Progenitor cell of endocrine pancreas (in vitro differentiated cells): ENCODE results near the gene ZNF783. TPM values are rescaled to one million over a fixed set of nuclear protein-coding genes. Genes with fewer than 3 reads are reported as not detected.
"Not testable (repeated sequence)": the region's sequence is repeated elsewhere in the genome, so short reads cannot be mapped to it uniquely, and the experiment has no call there.

Source experiments
- DNase-seq: peaks from one replicate; pipeline ENCODE4 v3.0.0; 2021; ENCODE audit warnings: low spot score; ENCODE audit not compliant: unreplicated experiment
- H3K27ac Mint-ChIP-seq: 2 replicates; pipeline ENCODE4 v1.8.0; 2021; ENCODE audit warnings: mild to moderate bottlenecking, moderate library complexity, mixed read lengths
- H3K27me3 Mint-ChIP-seq: 2 replicates; pipeline ENCODE4 v1.8.0; 2021; ENCODE audit warnings: mixed read lengths
- H3K36me3 Mint-ChIP-seq: 2 replicates; pipeline ENCODE4 v1.8.0; 2022; ENCODE audit warnings: mixed read lengths; ENCODE audit not compliant: insufficient read depth
- H3K4me1 Mint-ChIP-seq: 2 replicates; pipeline ENCODE4 v1.8.0; 2021; ENCODE audit warnings: low read depth, mixed read lengths
- H3K4me3 Mint-ChIP-seq: 2 replicates; pipeline ENCODE4 v1.8.0; 2021; ENCODE audit warnings: low read depth, mild to moderate bottlenecking, moderate library complexity, mixed read lengths
- H3K9me3 Mint-ChIP-seq: 2 replicates; pipeline ENCODE4 v1.8.0; 2021; ENCODE audit warnings: low read depth, mixed read lengths
- total RNA-seq: library from RNA; stranded (reverse); gene quantifications from 2 replicates; pipeline ENCODE4 v1.2.1, GENCODE V29; 2021
- TF ChIP-seq, protein P1 (sequence below): fragments of 200-600 bp; sonication (generic); IDR thresholded peaks from one replicate; pipeline ENCODE4 v1.5.0; 2021; ENCODE audit warnings: antibody characterized with exemption, mild to moderate bottlenecking; ENCODE audit not compliant: unreplicated experiment

ZNF783 gene
- total RNA-seq, 1 donor from 2014 or later = 18.5 TPM

DNA sequence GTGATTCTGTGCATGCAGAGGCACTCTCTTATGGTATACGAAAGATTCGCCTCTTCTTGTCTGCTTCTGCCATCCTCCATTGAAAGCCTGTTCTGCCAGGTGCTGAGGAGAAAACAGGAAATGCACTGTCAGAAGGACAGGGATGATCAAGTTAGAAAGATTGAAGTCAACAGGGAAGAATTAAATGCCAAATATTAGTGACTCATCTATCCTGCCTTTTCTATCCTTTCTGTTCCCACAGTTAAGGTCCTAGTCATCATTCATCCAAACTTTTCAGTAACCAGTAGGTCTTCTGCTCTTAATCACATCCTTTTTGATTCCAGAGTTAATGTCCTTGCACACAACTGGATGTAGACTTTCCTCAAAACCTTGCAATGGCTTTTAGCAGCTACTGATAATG is 4.8 kb upstream of the ZNF783 start:
- no peak for DNase-seq
- no peaks in the 10 kb centered on the region for H3K27me3 Mint-ChIP-seq
- H3K36me3 Mint-ChIP-seq = peaks cover 3% of the 10 kb centered on the region
- H3K4me1 Mint-ChIP-seq = no peaks in the 10 kb centered on the region
- TF ChIP-seq, protein P1, sequence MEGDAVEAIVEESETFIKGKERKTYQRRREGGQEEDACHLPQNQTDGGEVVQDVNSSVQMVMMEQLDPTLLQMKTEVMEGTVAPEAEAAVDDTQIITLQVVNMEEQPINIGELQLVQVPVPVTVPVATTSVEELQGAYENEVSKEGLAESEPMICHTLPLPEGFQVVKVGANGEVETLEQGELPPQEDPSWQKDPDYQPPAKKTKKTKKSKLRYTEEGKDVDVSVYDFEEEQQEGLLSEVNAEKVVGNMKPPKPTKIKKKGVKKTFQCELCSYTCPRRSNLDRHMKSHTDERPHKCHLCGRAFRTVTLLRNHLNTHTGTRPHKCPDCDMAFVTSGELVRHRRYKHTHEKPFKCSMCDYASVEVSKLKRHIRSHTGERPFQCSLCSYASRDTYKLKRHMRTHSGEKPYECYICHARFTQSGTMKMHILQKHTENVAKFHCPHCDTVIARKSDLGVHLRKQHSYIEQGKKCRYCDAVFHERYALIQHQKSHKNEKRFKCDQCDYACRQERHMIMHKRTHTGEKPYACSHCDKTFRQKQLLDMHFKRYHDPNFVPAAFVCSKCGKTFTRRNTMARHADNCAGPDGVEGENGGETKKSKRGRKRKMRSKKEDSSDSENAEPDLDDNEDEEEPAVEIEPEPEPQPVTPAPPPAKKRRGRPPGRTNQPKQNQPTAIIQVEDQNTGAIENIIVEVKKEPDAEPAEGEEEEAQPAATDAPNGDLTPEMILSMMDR = no peak
- no peak overlapping the region for H3K4me3 Mint-ChIP-seq
- no peak overlapping the region for H3K27ac Mint-ChIP-seq
- H3K9me3 Mint-ChIP-seq = no peaks in the 10 kb centered on the region

DNA sequence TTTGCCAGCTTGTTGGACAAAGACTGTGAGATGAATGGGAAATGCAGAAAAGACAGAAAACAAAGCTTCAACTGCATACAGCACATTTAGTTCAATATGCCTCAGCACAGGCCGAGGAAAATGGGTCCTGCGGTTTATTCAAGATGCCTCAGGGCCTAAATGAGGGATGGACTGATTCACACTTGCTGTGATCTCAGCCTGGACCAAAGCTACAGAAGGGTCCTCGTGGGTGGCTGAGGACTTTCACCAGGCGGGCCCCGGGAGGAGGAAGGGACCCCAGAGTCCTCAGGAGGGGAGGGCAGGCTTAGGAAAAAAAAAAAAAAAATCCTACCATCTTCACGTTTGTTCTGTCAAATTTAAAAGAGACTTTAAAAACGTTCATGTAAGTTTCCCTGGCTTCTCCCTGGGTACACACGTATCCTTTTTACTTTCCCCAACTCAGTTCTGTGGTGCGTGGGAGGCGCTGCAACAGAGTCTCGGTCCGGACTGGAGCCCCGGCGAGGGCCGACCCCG is 624 bp upstream of the ZNF783 start:
- peak overlapping the region; percentile 84 for H3K27ac Mint-ChIP-seq
- H3K4me3 Mint-ChIP-seq = peak overlapping the region; percentile 75
- no peaks in the 10 kb centered on the region for H3K27me3 Mint-ChIP-seq
- H3K4me1 Mint-ChIP-seq = no peaks in the 10 kb centered on the region
- H3K9me3 Mint-ChIP-seq = no peaks in the 10 kb centered on the region
- peaks cover 3% of the 10 kb centered on the region for H3K36me3 Mint-ChIP-seq
- DNase-seq = no peak
- TF ChIP-seq, protein P1 = no peak

DNA sequence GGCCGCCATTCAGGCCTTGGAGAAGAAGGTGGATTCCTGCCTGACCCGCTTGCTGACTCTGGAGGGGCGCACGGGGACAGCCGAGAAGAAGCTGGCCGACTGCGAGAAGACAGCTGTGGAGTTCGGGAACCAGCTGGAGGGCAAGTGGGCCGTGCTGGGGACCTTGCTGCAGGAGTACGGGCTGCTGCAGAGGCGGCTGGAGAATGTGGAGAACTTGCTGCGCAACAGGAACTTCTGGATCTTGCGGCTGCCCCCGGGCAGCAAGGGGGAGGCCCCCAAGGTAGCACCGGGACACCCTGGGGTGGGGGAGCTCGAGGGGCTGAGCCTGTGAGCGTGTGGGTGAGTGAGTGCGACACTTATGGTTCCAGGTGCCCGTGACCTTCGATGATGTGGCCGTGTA is 4.5 kb downstream of the ZNF783 start:
- H3K4me3 Mint-ChIP-seq = no peak overlapping the region
- TF ChIP-seq, protein P1 = no peak

DNA sequence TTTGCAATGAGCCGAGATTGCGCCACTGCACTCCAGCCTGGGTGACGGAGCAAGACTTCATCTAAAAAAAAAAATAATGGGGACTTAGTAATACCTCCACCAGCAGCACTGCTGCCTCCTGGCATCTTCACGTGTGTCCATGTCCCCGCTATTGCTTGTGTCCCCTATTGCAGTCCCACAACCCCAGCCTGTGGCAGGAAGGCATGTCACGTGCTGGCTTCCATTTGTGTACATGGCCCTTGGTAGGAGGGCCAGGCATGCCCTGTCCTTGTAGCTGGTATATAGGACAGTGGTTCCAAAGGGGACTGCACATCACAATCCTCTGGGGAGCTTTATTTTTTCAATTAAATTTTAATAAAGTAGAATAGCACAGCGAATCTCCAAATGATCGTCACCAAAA is 5.7 kb downstream of the ZNF783 start:
- H3K36me3 Mint-ChIP-seq = peaks cover 19% of the 10 kb centered on the region
- no peak for DNase-seq
- no peaks in the 10 kb centered on the region for H3K4me1 Mint-ChIP-seq
- TF ChIP-seq, protein P1 = no peak
- H3K27ac Mint-ChIP-seq = no peak overlapping the region
- no peak overlapping the region for H3K4me3 Mint-ChIP-seq
- H3K9me3 Mint-ChIP-seq = no peaks in the 10 kb centered on the region
- H3K27me3 Mint-ChIP-seq = no peaks in the 10 kb centered on the region

More for the DNA sequence above, 4.5 kb downstream of the ZNF783 start:
- no peaks in the 10 kb centered on the region for H3K27me3 Mint-ChIP-seq
- H3K4me1 Mint-ChIP-seq = no peaks in the 10 kb centered on the region
- no peak overlapping the region for H3K27ac Mint-ChIP-seq
- no peaks in the 10 kb centered on the region for H3K9me3 Mint-ChIP-seq
- peaks cover 18% of the 10 kb centered on the region for H3K36me3 Mint-ChIP-seq
- no peak for DNase-seq

DNA sequence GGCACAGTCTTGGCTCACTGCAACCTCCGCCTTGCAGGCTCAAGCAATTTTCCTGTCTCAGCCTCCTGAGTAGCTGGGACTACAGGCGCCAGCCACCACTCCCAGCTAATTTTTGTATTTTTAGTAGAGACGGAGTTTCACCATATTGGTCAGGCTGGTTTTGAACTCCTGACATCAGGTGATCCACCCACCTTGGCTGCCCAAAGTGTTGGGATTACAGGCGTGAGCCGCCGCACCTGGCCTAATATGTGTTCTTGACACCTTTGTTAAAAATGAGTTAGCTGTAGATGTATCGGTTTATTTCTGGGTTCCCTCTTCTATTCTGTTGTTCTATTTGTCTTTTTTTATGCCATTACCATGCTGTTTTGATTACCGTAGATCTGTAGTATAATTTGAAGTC is 12.4 kb downstream of the ZNF783 start:
- not testable (repeated sequence) for H3K4me1 Mint-ChIP-seq, H3K9me3 Mint-ChIP-seq, H3K4me3 Mint-ChIP-seq, H3K27ac Mint-ChIP-seq, DNase-seq, H3K27me3 Mint-ChIP-seq
- H3K36me3 Mint-ChIP-seq = peaks cover 33% of the 10 kb centered on the region

DNA sequence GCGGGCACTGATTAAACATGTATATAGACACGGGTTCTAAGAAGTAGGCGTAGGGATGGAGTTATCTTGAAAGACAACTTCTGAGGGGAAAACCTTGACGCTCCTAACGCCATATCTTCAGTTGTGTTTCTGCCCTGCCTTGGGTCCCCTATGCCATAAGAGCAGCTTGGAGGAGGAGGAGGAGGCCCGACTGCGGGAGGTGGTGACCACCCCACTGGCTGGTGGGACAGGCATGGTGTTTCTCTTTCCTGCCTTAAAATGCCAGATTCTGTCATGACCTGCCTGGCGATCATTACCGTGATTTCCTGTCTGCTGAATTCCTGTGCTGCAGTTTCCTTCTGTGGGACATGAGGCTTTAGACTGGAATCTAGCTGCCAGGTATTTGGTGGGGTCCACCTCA is 15.9 kb downstream of the ZNF783 start:
- Mint-ChIP-seq H3K27me3 (no peaks in the 10 kb centered on the region), H3K36me3 (peaks cover 34% of the 10 kb centered on the region), H3K27ac (no peak overlapping the region), H3K4me1 (no peaks in the 10 kb centered on the region), H3K4me3 (no peak overlapping the region), H3K9me3 (peaks cover 9% of the 10 kb centered on the region)
- DNase-seq = no peak
- TF ChIP-seq, protein P1 = no peak
